ENCODE results near the gene GOLGA8J. TPM values are rescaled to one million over a fixed set of nuclear protein-coding genes. Genes with fewer than 3 reads are reported as not detected.

GOLGA8J gene
- total RNA-seq, 1 experiment from 2014 or later: 0.21 TPM

DNA sequence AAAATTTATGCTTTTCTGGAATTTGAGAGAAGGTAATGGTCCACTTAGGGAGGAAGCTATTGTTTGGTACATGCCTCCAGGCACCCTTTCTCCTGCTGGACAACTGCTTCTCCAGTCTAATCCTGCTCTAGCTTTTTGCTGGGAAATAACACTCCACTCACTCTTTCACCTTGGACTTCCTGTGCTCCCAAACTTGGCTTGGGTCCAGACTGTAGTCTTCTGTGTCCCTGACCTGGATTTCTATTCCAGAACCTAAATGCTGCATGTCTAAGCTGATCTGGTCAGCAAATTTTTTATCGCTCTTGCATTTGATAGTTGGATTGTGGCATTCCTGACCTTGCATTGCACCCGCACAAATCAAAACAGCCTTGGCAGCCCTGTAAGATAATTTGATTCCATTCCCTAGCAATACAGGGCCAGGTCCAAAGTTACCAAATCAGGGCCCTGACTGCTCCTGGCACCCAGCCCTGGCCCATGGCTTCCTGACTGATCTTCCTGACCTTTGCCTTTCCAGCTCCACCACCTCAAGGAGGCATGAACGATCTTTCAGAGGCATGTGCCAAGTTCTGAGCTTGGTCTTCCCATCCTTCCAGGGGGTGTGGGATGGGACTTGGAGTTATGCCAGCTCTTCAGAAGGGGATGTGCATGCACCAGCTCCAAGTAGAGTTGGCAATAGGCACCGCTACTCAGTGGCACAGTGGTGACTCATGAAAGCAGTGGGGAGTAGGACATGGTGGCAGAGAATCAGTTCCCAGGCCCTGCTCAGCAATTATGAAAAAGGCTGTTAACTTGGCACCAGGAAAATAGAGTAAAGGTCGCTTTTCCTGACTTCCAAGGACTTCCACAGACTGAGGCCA lies 43.9 kb upstream of the GOLGA8J start:
- ChIA-PET POLR2A (interaction anchor here (0.5 to 1.1 kb wide), 4 partner anchors 42 to 456 kb away, joined by 3 read pairs; no protein-coding TSS in a partner anchor), CTCF (interaction anchor here (0.5 to 2.9 kb wide), 8 partner anchors 10 to 425 kb away, joined by 3 to 11 read pairs (median 3); no protein-coding TSS in a partner anchor)
- intact Hi-C loops (cut with micrococcal nuclease): no loop called here
- TF ChIP-seq CTCF (IDR thresholded peaks at IDR 0.05; ENCODE audit: unreplicated experiment): no peak
- peak; percentile 97 for DNase-seq (ENCODE audit: unreplicated experiment)
- Mint-ChIP-seq H3K4me3 (ENCODE audit: unreplicated experiment) (no peak overlapping the region), H3K9me3 (ENCODE audit: unreplicated experiment) (no peaks in the 10 kb centered on the region), H3K27me3 (ENCODE audit: insufficient read depth, unreplicated experiment) (no peaks in the 10 kb centered on the region), H3K27ac (ENCODE audit: low read depth, unreplicated experiment) (no peak overlapping the region), H3K36me3 (ENCODE audit: insufficient read depth, unreplicated experiment) (no peaks in the 10 kb centered on the region), H3K4me1 (ENCODE audit: insufficient read depth, unreplicated experiment) (peaks cover 24% of the 10 kb centered on the region)
- BruUV-seq (replicated peaks): no TSS peak

- no peaks in the 10 kb centered on the region for H3K36me3 Mint-ChIP-seq (ENCODE audit: insufficient read depth, unreplicated experiment)
- H3K27me3 Mint-ChIP-seq (ENCODE audit: insufficient read depth, unreplicated experiment): no peaks in the 10 kb centered on the region
- H3K9me3 Mint-ChIP-seq (ENCODE audit: unreplicated experiment): no peaks in the 10 kb centered on the region
- H3K4me3 Mint-ChIP-seq (ENCODE audit: unreplicated experiment): no peak overlapping the region
- no TSS peak for BruUV-seq (replicated peaks)
- no peak for TF ChIP-seq CTCF (IDR thresholded peaks at IDR 0.05; ENCODE audit: unreplicated experiment)
- H3K4me1 Mint-ChIP-seq (ENCODE audit: insufficient read depth, unreplicated experiment): peaks cover 24% of the 10 kb centered on the region
- intact Hi-C loops (cut with micrococcal nuclease): loop anchor here (5.0 kb wide), 1 partner anchor 220 kb away; the partner anchor contains the start of gene TJP1
- ChIA-PET CTCF (interaction anchor here (0.7 to 3.9 kb wide), 10 partner anchors 9 to 923 kb away, joined by 3 to 71 read pairs (median 4); no protein-coding TSS in a partner anchor), POLR2A (interaction anchor here (1.5 to 1.6 kb wide), 3 partner anchors 222 to 306 kb away, joined by 3 to 7 read pairs (median 3); no protein-coding TSS in a partner anchor)
- no peak overlapping the region for H3K27ac Mint-ChIP-seq (ENCODE audit: low read depth, unreplicated experiment)
- no peak for DNase-seq (ENCODE audit: unreplicated experiment)
Observed at GRCh38 chr15:30041868-30042267, 40.9 kb upstream of the GOLGA8J start.

DNA sequence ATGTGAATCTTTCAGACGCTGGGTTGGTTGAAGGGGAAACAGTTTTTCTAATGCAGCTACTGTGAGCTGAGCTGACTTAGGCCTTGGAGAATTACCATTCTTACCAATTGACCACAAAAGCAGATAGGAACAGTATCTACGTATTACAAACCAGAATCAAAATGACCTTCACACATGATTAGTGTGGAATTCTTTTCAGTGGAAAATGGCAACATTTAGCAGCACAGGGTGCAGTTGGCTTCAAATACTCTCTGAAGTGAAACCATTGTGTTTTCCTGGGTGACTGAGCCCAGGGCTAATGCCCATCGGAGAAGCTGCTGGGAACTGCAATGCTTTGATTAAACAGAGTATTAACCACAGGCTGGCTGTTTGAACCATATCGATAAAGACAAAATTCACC lies 40.2 kb upstream of the GOLGA8J start:
- ChIA-PET POLR2A (interaction anchor here (0.7 to 1.8 kb wide), 7 partner anchors 31 to 307 kb away, joined by 3 to 9 read pairs (median 4); no protein-coding TSS in a partner anchor), CTCF (interaction anchor here (0.7 to 3.9 kb wide), 32 partner anchors 8 to 918 kb away, joined by 3 to 71 read pairs (median 5); no protein-coding TSS in a partner anchor)
- Mint-ChIP-seq H3K27ac (ENCODE audit: low read depth, unreplicated experiment) (no peak overlapping the region), H3K4me3 (ENCODE audit: unreplicated experiment) (no peak overlapping the region), H3K36me3 (ENCODE audit: insufficient read depth, unreplicated experiment) (no peaks in the 10 kb centered on the region), H3K27me3 (ENCODE audit: insufficient read depth, unreplicated experiment) (no peaks in the 10 kb centered on the region), H3K9me3 (ENCODE audit: unreplicated experiment) (no peaks in the 10 kb centered on the region), H3K4me1 (ENCODE audit: insufficient read depth, unreplicated experiment) (peaks cover 24% of the 10 kb centered on the region)
- TF ChIP-seq CTCF (IDR thresholded peaks at IDR 0.05; ENCODE audit: unreplicated experiment): no peak
- no peak for DNase-seq (ENCODE audit: unreplicated experiment)
- BruUV-seq (replicated peaks): no TSS peak
- intact Hi-C loops (cut with micrococcal nuclease): loop anchor here (5.0 kb wide), 1 partner anchor 220 kb away; the partner anchor contains the start of gene TJP1

GRCh38 chr15:30043211-30043655 lies 39.5 kb upstream of the GOLGA8J start:
- Mint-ChIP-seq H3K27me3 (ENCODE audit: insufficient read depth, unreplicated experiment) (no peaks in the 10 kb centered on the region), H3K36me3 (ENCODE audit: insufficient read depth, unreplicated experiment) (no peaks in the 10 kb centered on the region), H3K4me1 (ENCODE audit: insufficient read depth, unreplicated experiment) (peaks cover 24% of the 10 kb centered on the region), H3K4me3 (ENCODE audit: unreplicated experiment) (no peak overlapping the region), H3K27ac (ENCODE audit: low read depth, unreplicated experiment) (no peak overlapping the region), H3K9me3 (ENCODE audit: unreplicated experiment) (no peaks in the 10 kb centered on the region)
- no TSS peak for BruUV-seq (replicated peaks)
- ChIA-PET POLR2A (interaction anchor here (0.5 to 1.8 kb wide), 8 partner anchors 31 to 432 kb away, joined by 3 to 9 read pairs (median 4); no protein-coding TSS in a partner anchor), CTCF (interaction anchor here (0.6 to 3.9 kb wide), 38 partner anchors 9 to 1823 kb away, joined by 3 to 71 read pairs (median 4); no protein-coding TSS in a partner anchor)
- peak; percentile 33 for DNase-seq (ENCODE audit: unreplicated experiment)
- peak; percentile 38 for TF ChIP-seq CTCF (IDR thresholded peaks at IDR 0.05; ENCODE audit: unreplicated experiment)
- intact Hi-C loops (cut with micrococcal nuclease): loop anchor here (1.0 to 5.0 kb wide), 3 partner anchors 32 to 295 kb away; partner anchors contain the start of gene TJP1
